Stomach (tissue), 4 donors: ENCODE measurements around the gene TDRD7.

Source experiments
- EP300 ChIP-seq: sonication (generic); formaldehyde crosslinking; IDR thresholded peaks from one replicate; pipeline ENCODE4 v1.6.1; 2017; ENCODE audit warnings: antibody characterized with exemption
- POLR2A ChIP-seq, 4 donors: fragments of 450-650 bp; IDR thresholded peaks; one replicate each; pipeline ENCODE4 v1.6.1; 2016; ENCODE audit warnings: antibody characterized with exemption in 4 of 4, control low read depth in 2 of 4, mild to moderate bottlenecking in 1 of 4, moderate library complexity in 1 of 4
- POLR2AphosphoS5 ChIP-seq, 3 donors: sonication (generic); formaldehyde crosslinking; IDR thresholded peaks; one replicate each; pipeline ENCODE4 v1.6.1; 2016; ENCODE audit warnings: antibody characterized with exemption in 3 of 3
- TF ChIP-seq, protein P1 (sequence below), 7 experiments: fragments of 450-650 bp in 4 of 7; fragments of 200-600 bp in 3 of 7; sonication (generic) in 3 of 7; IDR thresholded peaks; one replicate each; pipeline ENCODE4 v1.5.1; 2016 to 2019; ENCODE audit warnings: antibody characterized with exemption in 7 of 7, control low read depth in 2 of 7, mild to moderate bottlenecking in 1 of 7

- TF ChIP-seq, protein P1, sequence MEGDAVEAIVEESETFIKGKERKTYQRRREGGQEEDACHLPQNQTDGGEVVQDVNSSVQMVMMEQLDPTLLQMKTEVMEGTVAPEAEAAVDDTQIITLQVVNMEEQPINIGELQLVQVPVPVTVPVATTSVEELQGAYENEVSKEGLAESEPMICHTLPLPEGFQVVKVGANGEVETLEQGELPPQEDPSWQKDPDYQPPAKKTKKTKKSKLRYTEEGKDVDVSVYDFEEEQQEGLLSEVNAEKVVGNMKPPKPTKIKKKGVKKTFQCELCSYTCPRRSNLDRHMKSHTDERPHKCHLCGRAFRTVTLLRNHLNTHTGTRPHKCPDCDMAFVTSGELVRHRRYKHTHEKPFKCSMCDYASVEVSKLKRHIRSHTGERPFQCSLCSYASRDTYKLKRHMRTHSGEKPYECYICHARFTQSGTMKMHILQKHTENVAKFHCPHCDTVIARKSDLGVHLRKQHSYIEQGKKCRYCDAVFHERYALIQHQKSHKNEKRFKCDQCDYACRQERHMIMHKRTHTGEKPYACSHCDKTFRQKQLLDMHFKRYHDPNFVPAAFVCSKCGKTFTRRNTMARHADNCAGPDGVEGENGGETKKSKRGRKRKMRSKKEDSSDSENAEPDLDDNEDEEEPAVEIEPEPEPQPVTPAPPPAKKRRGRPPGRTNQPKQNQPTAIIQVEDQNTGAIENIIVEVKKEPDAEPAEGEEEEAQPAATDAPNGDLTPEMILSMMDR (IDR thresholded peaks at IDR 0.05), result no peak
- TF ChIP-seq POLR2AphosphoS5 (IDR thresholded peaks at IDR 0.05) (no peak), POLR2A (IDR thresholded peaks at IDR 0.05) (no peak), EP300 (no peak)
These were observed 46.3 kb upstream of the TDRD7 start for GRCh38 chr9:97365634-97366033.
